Sigmoid colon (tissue), 7 donors: ENCODE results near the gene TCEAL3. TPM values are rescaled to one million over a fixed set of nuclear protein-coding genes. Genes with fewer than 3 reads are reported as not detected.
"Not testable (repeated sequence)": the region's sequence is repeated elsewhere in the genome, so short reads cannot be mapped to it uniquely, and the experiment has no call there.

Source experiments
- DNase-seq: peaks from one replicate; pipeline ENCODE4 v3.0.0-alpha.2; 2019
- H3K27ac ChIP-seq, 4 donors: fragments of 200-600 bp; sonication (generic); one replicate each; pipeline ENCODE4 v1.5.1; 2016 to 2019; ENCODE audit warnings: mild to moderate bottlenecking in 1 of 4
- H3K27me3 ChIP-seq, 3 donors: fragments of 200-600 bp; sonication (generic); one replicate each; pipeline ENCODE4 v1.5.1; 2019; ENCODE audit warnings: mild to moderate bottlenecking in 1 of 3
- H3K36me3 ChIP-seq, 4 donors: fragments of 200-600 bp; sonication (generic); one replicate each; pipeline ENCODE4 v1.5.1; 2016 to 2019
- H3K4me1 ChIP-seq, 4 donors: fragments of 200-600 bp; sonication (generic); one replicate each; pipeline ENCODE4 v1.5.1; 2017 to 2019
- H3K4me3 ChIP-seq, 4 donors: fragments of 200-600 bp; sonication (generic); one replicate each; pipeline ENCODE4 v1.5.1; 2017 to 2019; ENCODE audit warnings: mild to moderate bottlenecking in 2 of 4, moderate library complexity in 1 of 4
- H3K9me3 ChIP-seq, 4 donors: fragments of 200-600 bp in 3 of 4; sonication (generic) in 3 of 4; one replicate each; pipeline versions ENCODE4 v1.5.1 to v1.6.1; 2013 to 2019
- CTCF ChIP-seq, 4 experiments: fragments of 450-650 bp in 3 of 4; fragments of 200-600 bp in 1 of 4; IDR thresholded peaks; one replicate each; pipeline ENCODE4 v1.5.1; 2016 to 2019; ENCODE audit warnings: antibody characterized with exemption in 4 of 4, mild to moderate bottlenecking in 3 of 4, moderate library complexity in 2 of 4
- EP300 ChIP-seq, 4 donors: sonication (generic); formaldehyde crosslinking; IDR thresholded peaks; one replicate each; pipeline ENCODE4 v1.6.1; 2017; ENCODE audit warnings: antibody characterized with exemption in 4 of 4
- POLR2A ChIP-seq, 2 donors: fragments of 450-650 bp; IDR thresholded peaks; one replicate each; pipeline ENCODE4 v1.6.1; 2016; ENCODE audit warnings: antibody characterized with exemption in 2 of 2, mild to moderate bottlenecking in 2 of 2, moderate library complexity in 2 of 2
- POLR2AphosphoS5 ChIP-seq, 4 donors: sonication (generic); formaldehyde crosslinking; IDR thresholded peaks; one replicate each; pipeline ENCODE4 v1.6.1; 2017; ENCODE audit warnings: antibody characterized with exemption in 4 of 4
- WGBS, 2 donors: extraction: QIAGEN DNeasy Blood & Tissue Kit; methylation state at CpG; one replicate each; pipeline ENCODE4 v1.1.7; 2013; 5-methylcytosine and 5-hydroxymethylcytosine counted together
- intact Hi-C: fragments of 100-400 bp; cut with DNase I; formaldehyde crosslinking; loops from one replicate; pipeline ENCODE4 v1.15.1; 2023
- polyA plus RNA-seq, 3 donors: library from polyadenylated mRNA; stranded (reverse); fragments of 200-250 nt; gene quantifications; one replicate each; pipeline ENCODE4 v1.2.3, GENCODE V29; 2013
- total RNA-seq, 4 donors: library from RNA; depleted of rRNA; stranded (reverse); fragments of >200 nt; gene quantifications; one replicate each; pipeline ENCODE4 v1.1.0, GENCODE V29; 2016
- donor health status: healthy with polysubstance abuse.
- donor health status: Bipolar disorder and iron deficiency.
- donor health status: healthy.

The TCEAL3 gene
- total and polyA plus RNA-seq, 7 donors = 13.9 to 68.3 (median 55.3) TPM

GRCh38 chrX:103651151-103651773 is 43.5 kb downstream of the TCEAL3 start:
- TF ChIP-seq CTCF (IDR thresholded peaks at IDR 0.05) = no peak
- TF ChIP-seq POLR2AphosphoS5 (IDR thresholded peaks at IDR 0.05) = no peak
- no peak for TF ChIP-seq EP300 (IDR thresholded peaks at IDR 0.05)
- TF ChIP-seq POLR2A (IDR thresholded peaks at IDR 0.05) = no peak
- H3K36me3 ChIP-seq = no peaks in the 10 kb centered on the region
- no peak for DNase-seq
- intact Hi-C loops = no loop called here
- no peaks in the 10 kb centered on the region for H3K27me3 ChIP-seq
- H3K4me3 ChIP-seq = no peak overlapping the region
- H3K27ac ChIP-seq = no peak overlapping the region
- H3K9me3 ChIP-seq = no peaks in the 10 kb centered on the region
- WGBS, 2 donors = 93 to 98% methylated on average over 2 of the region's 2 CpGs
- no peaks in the 10 kb centered on the region for H3K4me1 ChIP-seq

- H3K4me1 ChIP-seq, H3K36me3 ChIP-seq, DNase-seq, H3K27me3 ChIP-seq, H3K27ac ChIP-seq, H3K4me3 ChIP-seq, intact Hi-C loops, H3K9me3 ChIP-seq: not testable (repeated sequence)
- WGBS, 2 donors = 91 to 94% methylated on average over 7 of the region's 7 CpGs
Measured at GRCh38 chrX:103655230-103656000, 47.7 kb downstream of the TCEAL3 start.

- TF ChIP-seq CTCF (IDR thresholded peaks at IDR 0.05) = no peak
- no peak for TF ChIP-seq POLR2AphosphoS5 (IDR thresholded peaks at IDR 0.05)
- no peak for TF ChIP-seq EP300 (IDR thresholded peaks at IDR 0.05)
- TF ChIP-seq POLR2A (IDR thresholded peaks at IDR 0.05) = no peak
- intact Hi-C loops = no loop called here
- no peaks in the 10 kb centered on the region for H3K27me3 ChIP-seq
Measured at GRCh38 chrX:103656617-103657016, 48.9 kb downstream of the TCEAL3 start.

GRCh38 chrX:103657066-103657465 is 49.3 kb downstream of the TCEAL3 start:
- DNase-seq, H3K27me3 ChIP-seq, H3K9me3 ChIP-seq, intact Hi-C loops, H3K36me3 ChIP-seq, H3K4me3 ChIP-seq, H3K4me1 ChIP-seq, H3K27ac ChIP-seq: not testable (repeated sequence)
- WGBS, 2 donors = 91 to 98% methylated on average over 2 of the region's 2 CpGs

More at GRCh38 chrX:103656617-103657016, 48.9 kb downstream of the TCEAL3 start:
- WGBS, 2 donors = 73 to 74% methylated on average over 3 of the region's 3 CpGs
- no peaks in the 10 kb centered on the region for H3K9me3 ChIP-seq
- DNase-seq = no peak
- H3K4me1 ChIP-seq = no peaks in the 10 kb centered on the region
- no peaks in the 10 kb centered on the region for H3K36me3 ChIP-seq
- no peak overlapping the region for H3K4me3 ChIP-seq
- H3K27ac ChIP-seq = no peak overlapping the region

GRCh38 chrX:103658681-103659433 is 51.1 kb downstream of the TCEAL3 start:
- WGBS, 2 donors = 58 to 77% methylated on average over 5 of the region's 5 CpGs
- no peaks in the 10 kb centered on the region for H3K9me3 ChIP-seq

GRCh38 chrX:103659460-103659859 is 51.7 kb downstream of the TCEAL3 start:
- H3K4me3 ChIP-seq = not testable (repeated sequence)
- WGBS, 2 donors = 73 to 93% methylated on average over 2 of the region's 2 CpGs

More at GRCh38 chrX:103658681-103659433, 51.1 kb downstream of the TCEAL3 start:
- H3K4me3 ChIP-seq = no peak overlapping the region
- DNase-seq = no peak
- no peaks in the 10 kb centered on the region for H3K4me1 ChIP-seq
- intact Hi-C loops = no loop called here
- no peaks in the 10 kb centered on the region for H3K27me3 ChIP-seq
- H3K27ac ChIP-seq = no peak overlapping the region
- H3K36me3 ChIP-seq = no peaks in the 10 kb centered on the region
- TF ChIP-seq EP300 (IDR thresholded peaks at IDR 0.05) = no peak
- TF ChIP-seq POLR2AphosphoS5 (IDR thresholded peaks at IDR 0.05) = no peak
- TF ChIP-seq POLR2A (IDR thresholded peaks at IDR 0.05) = no peak
- no peak for TF ChIP-seq CTCF (IDR thresholded peaks at IDR 0.05)

More at GRCh38 chrX:103659460-103659859, 51.7 kb downstream of the TCEAL3 start:
- DNase-seq, intact Hi-C loops, H3K4me1 ChIP-seq, H3K27me3 ChIP-seq, H3K27ac ChIP-seq, H3K36me3 ChIP-seq, H3K9me3 ChIP-seq: not testable (repeated sequence)
